OCI-LY7 (cell line): ENCODE measurements around the gene DENND4B. TPM values are rescaled to one million over a fixed set of nuclear protein-coding genes. Genes with fewer than 3 reads are reported as not detected.

Experiments
- BruUV-seq: library from RNA; stranded (reverse); fragments of 400-500 nt; replicated peaks from 2 replicates; lab custom pipeline; 2021; lab: Mats Ljungman, UMichigan
- CTCF ChIA-PET: fragments of 300-600 bp; sonication (Branson Sonifier 250); formaldehyde crosslinking; loops from one replicate; lab custom pipeline; 2022; ENCODE audit warnings: antibody characterized with exemption; ENCODE audit not compliant: unreplicated experiment; lab: Charles Lee
- POLR2A ChIA-PET: fragments of 300-600 bp; sonication (Branson Sonifier 250); formaldehyde crosslinking; loops from one replicate; lab custom pipeline; 2022; ENCODE audit warnings: antibody characterized with exemption; lab: Charles Lee
- DNase-seq: peaks from one replicate; pipeline ENCODE4 v3.0.0-alpha.2; 2015; ENCODE audit warnings: low spot score
- H2AFZ ChIP-seq: fragments of 200-600 bp; sonication (generic), shearing (Covaris generic); 2 replicates; pipeline ENCODE4 v1.6.1; 2014; ENCODE audit warnings: mild to moderate bottlenecking, antibody characterized with exemption, low read length, moderate library complexity
- H3K27ac ChIP-seq: fragments of 200-600 bp; sonication (generic); 2 replicates; pipeline ENCODE4 v1.5.1; 2014; ENCODE audit warnings: mixed run types, low read depth, mild to moderate bottlenecking, moderate library complexity, low read length, inconsistent platforms; ENCODE audit not compliant: poor library complexity, severe bottlenecking
- H3K36me3 ChIP-seq: fragments of 200-600 bp; sonication (generic); 2 replicates; pipeline ENCODE4 v1.6.1; 2014; ENCODE audit warnings: mild to moderate bottlenecking, antibody characterized with exemption, low read length, moderate library complexity, mixed read lengths; ENCODE audit not compliant: insufficient read depth
- H3K4me1 ChIP-seq: fragments of 200-600 bp; sonication (generic); 2 replicates; pipeline ENCODE4 v1.5.1; 2014; ENCODE audit warnings: mild to moderate bottlenecking, low read length; ENCODE audit not compliant: insufficient read depth, poor library complexity, severe bottlenecking
- H3K4me2 ChIP-seq: fragments of 200-600 bp; sonication (generic); 2 replicates; pipeline ENCODE4 v1.6.1; 2014; ENCODE audit warnings: mild to moderate bottlenecking, low read length
- H3K4me3 ChIP-seq: fragments of 200-600 bp; sonication (generic); 2 replicates; pipeline ENCODE4 v1.5.1; 2014; ENCODE audit warnings: mild to moderate bottlenecking, low read depth, low read length; ENCODE audit not compliant: poor library complexity, severe bottlenecking
- H3K79me2 ChIP-seq: fragments of 200-600 bp; sonication (generic); 2 replicates; pipeline ENCODE4 v1.6.1; 2016; ENCODE audit warnings: low read depth, mild to moderate bottlenecking, low read length, moderate library complexity, mixed read lengths; ENCODE audit not compliant: insufficient read depth
- H3K9me2 ChIP-seq: fragments of 200-600 bp; sonication (generic); 2 replicates; pipeline ENCODE4 v1.6.1; 2016; ENCODE audit warnings: mild to moderate bottlenecking, low read length, mixed read lengths; ENCODE audit not compliant: insufficient read depth
- H3K9me3 ChIP-seq: fragments of 200-600 bp; sonication (generic); 2 replicates; pipeline ENCODE4 v1.6.1; 2014; ENCODE audit warnings: mild to moderate bottlenecking, mixed run types, low read length, mixed read lengths
- H4K20me1 ChIP-seq: fragments of 200-600 bp; sonication (generic); 2 replicates; pipeline ENCODE4 v1.6.1; 2014; ENCODE audit warnings: mild to moderate bottlenecking, antibody characterized with exemption, low read length, moderate library complexity, mixed read lengths; ENCODE audit not compliant: insufficient read depth
- CTCF ChIP-seq: fragments of 200-600 bp; sonication (generic); conservative IDR thresholded peaks from 2 replicates; pipeline ENCODE4 v1.5.1; 2014; ENCODE audit warnings: mild to moderate bottlenecking, antibody characterized with exemption, low read length, moderate library complexity, mixed read lengths
- EZH2phosphoT487 ChIP-seq: fragments of 200-600 bp; sonication (generic); IDR thresholded peaks from 2 replicates; pipeline ENCODE4 v1.6.1; 2018; ENCODE audit warnings: low read depth, borderline replicate concordance, mild to moderate bottlenecking, mixed run types, antibody characterized with exemption, low read length, moderate library complexity, mixed read lengths
- intact Hi-C: fragments of 100-400 bp; cut with micrococcal nuclease; formaldehyde crosslinking; loops from one replicate; pipeline ENCODE4 v1.10.0; 2022; ENCODE audit not compliant: unreplicated experiment
- total RNA-seq, 2 experiments: library from RNA; depleted of rRNA in 1 of 2; stranded (reverse); fragments of >200 nt in 1 of 2; shearing (Covaris generic) in 1 of 2; gene quantifications; 2 replicates each; pipeline ENCODE4 v1.2.3, GENCODE V29; 2014 to 2022

The DENND4B gene
- total RNA-seq, 2 experiments from 2014 or later, result 50.5 to 164 TPM

GRCh38 chr1:153928791-153929341 is 17.7 kb downstream of the DENND4B start:
- CTCF ChIA-PET, result no interaction called here
- H3K4me2 ChIP-seq, result no peak overlapping the region
- H3K27ac ChIP-seq, result no peak overlapping the region
- peaks cover 6% of the 10 kb centered on the region for H3K4me1 ChIP-seq
- H3K9me2 ChIP-seq, result no peaks in the 10 kb centered on the region
- H3K36me3 ChIP-seq, result peaks cover 43% of the 10 kb centered on the region
- H2AFZ ChIP-seq, result no peak overlapping the region
- no peaks in the 10 kb centered on the region for H3K9me3 ChIP-seq
- intact Hi-C loops, result no loop called here
- no peak for TF ChIP-seq EZH2phosphoT487
- no peak for TF ChIP-seq CTCF
- no peak for DNase-seq
- H4K20me1 ChIP-seq, result no peaks in the 10 kb centered on the region
- no TSS peak for BruUV-seq
- POLR2A ChIA-PET, result interaction anchor here (3.0 kb wide), 1 partner anchor 16 kb away, joined by 12 read pairs; no protein-coding TSS in a partner anchor
- H3K4me3 ChIP-seq, result no peak overlapping the region
- no peaks in the 10 kb centered on the region; the same call in 1 of the 2 replicates for H3K79me2 ChIP-seq

GRCh38 chr1:153928245-153928644 is 18.3 kb downstream of the DENND4B start:
- ChIA-PET CTCF (no interaction called here), POLR2A (interaction anchor here (3.0 kb wide), 1 partner anchor 17 kb away, joined by 12 read pairs; no protein-coding TSS in a partner anchor)
- Histone ChIP-seq H3K9me2 (no peaks in the 10 kb centered on the region), H3K79me2 (no peaks in the 10 kb centered on the region; the same call in 1 of the 2 replicates), H2AFZ (no peak overlapping the region), H3K9me3 (no peaks in the 10 kb centered on the region), H4K20me1 (no peaks in the 10 kb centered on the region), H3K4me3 (no peak overlapping the region), H3K4me1 (peaks cover 6% of the 10 kb centered on the region), H3K36me3 (peaks cover 37% of the 10 kb centered on the region), H3K27ac (no peak overlapping the region), H3K4me2 (no peak overlapping the region)
- TF ChIP-seq EZH2phosphoT487, result no peak
- no peak for TF ChIP-seq CTCF
- intact Hi-C loops, result no loop called here
- DNase-seq, result no peak
- no TSS peak for BruUV-seq

GRCh38 chr1:153926405-153926804 is 20.1 kb downstream of the DENND4B start:
- H3K79me2 ChIP-seq, result peaks cover 8% of the 10 kb centered on the region
- no TSS peak for BruUV-seq
- ChIA-PET POLR2A (interaction anchor here (1.3 kb wide), 1 partner anchor 18 kb away, joined by 3 read pairs; no protein-coding TSS in a partner anchor), CTCF (no interaction called here)
- H3K36me3 ChIP-seq, result peaks cover 28% of the 10 kb centered on the region; the same call in 1 of the 2 replicates
- H3K27ac ChIP-seq, result no peak overlapping the region
- H4K20me1 ChIP-seq, result 0 out of 2 replicates have a peak, but pooled peaks cover 3% of the 10 kb centered on the region
- no peak overlapping the region for H3K4me2 ChIP-seq
- H3K4me1 ChIP-seq, result peaks cover 6% of the 10 kb centered on the region
- no peak for DNase-seq
- H3K9me2 ChIP-seq, result no peaks in the 10 kb centered on the region
- intact Hi-C loops, result no loop called here
- no peaks in the 10 kb centered on the region for H3K9me3 ChIP-seq
- TF ChIP-seq CTCF (no peak), EZH2phosphoT487 (no peak)
- no peak overlapping the region for H2AFZ ChIP-seq
- no peak overlapping the region for H3K4me3 ChIP-seq
